ENCODE data around the gene NPPB.

The NPPB gene

GRCh38 chr1:11888206-11888876 is 29.6 kb upstream of the NPPB start:
- no peak overlapping the region for H2AFZ ChIP-seq
- no peak for TF ChIP-seq CTCF (IDR thresholded peaks at IDR 0.05)
- no peak overlapping the region for H3K4me2 ChIP-seq (ENCODE audit: low read length)
- no peaks in the 10 kb centered on the region for H3K36me3 ChIP-seq (ENCODE audit: control insufficient read depth, insufficient read depth, low read length)
- no peaks in the 10 kb centered on the region for H3K4me1 ChIP-seq
- H3K4me3 ChIP-seq (ENCODE audit: low read depth, low read length): no peak overlapping the region
- H3K79me2 ChIP-seq: no peaks in the 10 kb centered on the region
- no peak overlapping the region for H3K9ac ChIP-seq
- no peak overlapping the region for H3K27ac ChIP-seq
- H3K27me3 ChIP-seq (ENCODE audit: control insufficient read depth, insufficient read depth, low read length): no peaks in the 10 kb centered on the region
- no peaks in the 10 kb centered on the region for H3K9me3 ChIP-seq (ENCODE audit: control insufficient read depth, low read length)

- H3K4me2 ChIP-seq (ENCODE audit: low read length): no peak overlapping the region
- no peaks in the 10 kb centered on the region for H3K36me3 ChIP-seq (ENCODE audit: control insufficient read depth, insufficient read depth, low read length)
- H2AFZ ChIP-seq: no peak overlapping the region
- H3K9ac ChIP-seq: no peak overlapping the region
- no peaks in the 10 kb centered on the region for H3K4me1 ChIP-seq
- no peaks in the 10 kb centered on the region for H3K9me3 ChIP-seq (ENCODE audit: control insufficient read depth, low read length)
- no peak for TF ChIP-seq CTCF (IDR thresholded peaks at IDR 0.05)
- H3K27ac ChIP-seq: peak overlapping the region; percentile 39
- H3K4me3 ChIP-seq (ENCODE audit: low read depth, low read length): no peak overlapping the region
- H3K79me2 ChIP-seq: no peaks in the 10 kb centered on the region
- H3K27me3 ChIP-seq (ENCODE audit: control insufficient read depth, insufficient read depth, low read length): no peaks in the 10 kb centered on the region
Measured at GRCh38 chr1:11887666-11888007, 28.9 kb upstream of the NPPB start.

DNA sequence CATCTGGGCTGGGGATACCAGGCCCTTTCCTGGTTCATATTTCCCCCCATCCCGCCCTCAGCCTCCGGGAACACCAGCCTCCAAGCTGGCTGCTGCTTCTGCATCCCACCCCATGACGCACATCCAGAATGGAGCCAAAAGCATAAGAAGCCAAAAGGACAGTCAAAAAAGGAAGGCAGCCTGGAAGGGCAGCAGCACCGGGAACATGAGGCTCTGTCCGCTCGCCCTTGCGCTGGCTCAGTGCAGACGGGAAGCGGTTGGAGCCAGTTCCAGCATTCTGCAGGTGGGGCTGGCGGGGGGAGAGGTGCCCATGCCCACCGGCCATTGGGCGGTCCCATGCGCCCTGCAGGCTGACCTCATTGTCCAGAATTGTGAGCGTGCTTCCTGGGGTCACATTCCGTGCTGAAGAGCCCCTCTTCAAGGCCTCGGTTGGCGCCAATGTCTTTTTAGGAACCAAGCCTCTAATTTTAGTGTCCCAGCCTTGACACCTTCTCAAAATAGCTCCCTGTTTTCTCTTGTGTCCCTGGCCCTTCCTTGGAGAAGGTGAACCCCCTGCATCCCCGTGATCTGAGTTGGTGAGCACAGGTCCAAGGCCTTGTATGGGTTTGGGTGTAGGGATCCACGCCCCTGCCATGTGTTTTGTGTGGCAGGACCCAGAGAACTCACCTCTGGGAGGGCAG is 28.4 kb upstream of the NPPB start:
- H2AFZ ChIP-seq: no peak overlapping the region
- H3K4me2 ChIP-seq (ENCODE audit: low read length): no peak overlapping the region
- peak overlapping the region; percentile 39 for H3K27ac ChIP-seq
- H3K4me1 ChIP-seq: no peaks in the 10 kb centered on the region
- no peaks in the 10 kb centered on the region for H3K9me3 ChIP-seq (ENCODE audit: control insufficient read depth, low read length)
- H3K9ac ChIP-seq: no peak overlapping the region
- no peaks in the 10 kb centered on the region for H3K27me3 ChIP-seq (ENCODE audit: control insufficient read depth, insufficient read depth, low read length)
- no peak overlapping the region for H3K4me3 ChIP-seq (ENCODE audit: low read depth, low read length)
- H3K36me3 ChIP-seq (ENCODE audit: control insufficient read depth, insufficient read depth, low read length): no peaks in the 10 kb centered on the region
- no peak for TF ChIP-seq CTCF (IDR thresholded peaks at IDR 0.05)
- H3K79me2 ChIP-seq: no peaks in the 10 kb centered on the region

DNA sequence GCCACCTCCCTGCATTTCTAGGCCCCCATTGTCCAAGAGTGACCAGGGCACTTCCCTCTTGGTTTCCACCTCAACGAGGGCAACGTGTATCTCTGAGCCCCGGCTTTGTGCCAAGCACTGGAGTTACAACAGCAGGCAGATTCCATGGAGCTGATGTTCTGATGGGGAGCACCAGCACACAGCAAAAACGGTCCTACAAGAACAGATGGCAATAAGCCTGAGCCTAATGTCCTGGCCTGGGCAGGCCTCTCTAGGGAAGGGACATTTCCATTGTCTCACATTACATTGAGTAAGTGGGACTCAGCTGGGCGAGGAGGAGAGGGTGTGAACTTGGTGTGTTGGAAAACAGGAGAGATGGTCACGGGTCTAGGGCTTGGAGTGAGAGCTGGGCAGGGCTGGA is 27.2 kb upstream of the NPPB start:
- no peak overlapping the region for H3K9ac ChIP-seq
- no peak for TF ChIP-seq CTCF (IDR thresholded peaks at IDR 0.05)
- H3K4me3 ChIP-seq (ENCODE audit: low read depth, low read length): no peak overlapping the region
- H3K9me3 ChIP-seq (ENCODE audit: control insufficient read depth, low read length): no peaks in the 10 kb centered on the region
- H3K4me1 ChIP-seq: no peaks in the 10 kb centered on the region
- peak overlapping the region; percentile 57 for H3K27ac ChIP-seq
- H3K36me3 ChIP-seq (ENCODE audit: control insufficient read depth, insufficient read depth, low read length): no peaks in the 10 kb centered on the region
- H3K27me3 ChIP-seq (ENCODE audit: control insufficient read depth, insufficient read depth, low read length): no peaks in the 10 kb centered on the region
- no peak overlapping the region for H3K4me2 ChIP-seq (ENCODE audit: low read length)
- no peak overlapping the region for H2AFZ ChIP-seq
- H3K79me2 ChIP-seq: no peaks in the 10 kb centered on the region
